PFSK-1 (cell line): ENCODE data around the gene PGBD5.

Source experiments
- POLR2AphosphoS5 ChIP-seq: IDR thresholded peaks from 2 replicates; pipeline ENCODE4 v1.6.1; 2012; ENCODE audit warnings: low read depth, mild to moderate bottlenecking, control low read depth, low read length, moderate library complexity
- REST ChIP-seq, 2 experiments: IDR thresholded peaks; 2 replicates each; pipeline versions ENCODE4 v1.6.1 to v1.8.0; 2011 to 2012; ENCODE audit warnings: low read depth in 2 of 2, low read length in 2 of 2, control low read depth in 1 of 2, inconsistent platforms in 1 of 2, mild to moderate bottlenecking in 1 of 2, moderate library complexity in 1 of 2; ENCODE audit not compliant: insufficient read depth in 1 of 2

- TF ChIP-seq POLR2AphosphoS5 (no peak), REST (IDR thresholded peaks at IDR 0.05; ENCODE audit: insufficient read depth in 1 of 2, low read depth in 2 of 2, low read length in 2 of 2) (no peak)
Observed at GRCh38 chr1:230403442-230403841, 22.7 kb downstream of the PGBD5 start.
